Measurements from ENCODE around the gene TTC28. TPM values are rescaled to one million over a fixed set of nuclear protein-coding genes. Genes with fewer than 3 reads are reported as not detected.
"Not testable (repeated sequence)": the region's sequence is repeated elsewhere in the genome, so short reads cannot be mapped to it uniquely, and the experiment has no call there.

The TTC28 gene
- total RNA-seq, 2 donors from 2014 or later: 5.7 to 6.0 TPM

GRCh38 chr22:28237783-28238182 is 441.9 kb downstream of the TTC28 start:
- ATAC-seq (no peak), DNase-seq (ENCODE audit: low spot score) (no peak)
- H3K36me3 Mint-ChIP-seq: no peaks in the 10 kb centered on the region
- H3K9me3 Mint-ChIP-seq: no peaks in the 10 kb centered on the region
- no peaks in the 10 kb centered on the region for H3K4me1 Mint-ChIP-seq (ENCODE audit: low read depth in 2 of 2)
- H3K4me3 Mint-ChIP-seq: no peak overlapping the region
- no peak overlapping the region for H3K27ac Mint-ChIP-seq
- peaks cover 11 to 33% of the 10 kb centered on the region in 2 donors for H3K27me3 Mint-ChIP-seq

GRCh38 chr22:28237112-28237511 is 442.5 kb downstream of the TTC28 start:
- Mint-ChIP-seq H3K9me3 (no peaks in the 10 kb centered on the region), H3K4me3 (no peak overlapping the region), H3K36me3 (no peaks in the 10 kb centered on the region), H3K27me3 (peaks cover 11 to 39% of the 10 kb centered on the region in 2 donors), H3K4me1 (ENCODE audit: low read depth in 2 of 2) (no peaks in the 10 kb centered on the region), H3K27ac (no peak overlapping the region)
- ATAC-seq (no peak), DNase-seq (ENCODE audit: low spot score) (no peak)

- ATAC-seq (no peak), DNase-seq (ENCODE audit: low spot score) (no peak)
- Mint-ChIP-seq H3K27me3 (peaks cover 9 to 35% of the 10 kb centered on the region in 2 donors), H3K4me1 (ENCODE audit: low read depth in 2 of 2) (no peaks in the 10 kb centered on the region), H3K4me3 (no peak overlapping the region), H3K36me3 (no peaks in the 10 kb centered on the region), H3K27ac (no peak overlapping the region), H3K9me3 (no peaks in the 10 kb centered on the region)
These were observed 447.4 kb downstream of the TTC28 start for GRCh38 chr22:28232204-28232603.

GRCh38 chr22:28231441-28231840 is 448.2 kb downstream of the TTC28 start:
- Mint-ChIP-seq H3K36me3 (no peaks in the 10 kb centered on the region), H3K4me1 (ENCODE audit: low read depth in 2 of 2) (no peaks in the 10 kb centered on the region), H3K4me3 (no peak overlapping the region), H3K27me3 (peaks cover 9 to 30% of the 10 kb centered on the region in 2 donors), H3K27ac (no peak overlapping the region), H3K9me3 (no peaks in the 10 kb centered on the region)
- DNase-seq (ENCODE audit: low spot score): no peak
- ATAC-seq: no peak

- no peak for DNase-seq (ENCODE audit: low spot score)
- no peak for ATAC-seq
- Mint-ChIP-seq H3K9me3 (no peaks in the 10 kb centered on the region), H3K27ac (no peak overlapping the region), H3K36me3 (no peaks in the 10 kb centered on the region), H3K4me3 (no peak overlapping the region), H3K27me3 (peaks cover 11 to 30% of the 10 kb centered on the region in 2 donors), H3K4me1 (ENCODE audit: low read depth in 2 of 2) (no peaks in the 10 kb centered on the region)
These were observed 449.0 kb downstream of the TTC28 start for GRCh38 chr22:28230671-28231070.

GRCh38 chr22:28229566-28230485 is 449.8 kb downstream of the TTC28 start:
- no peak overlapping the region for H3K4me3 Mint-ChIP-seq
- H3K4me1 Mint-ChIP-seq (ENCODE audit: low read depth in 2 of 2): no peaks in the 10 kb centered on the region
- no peak overlapping the region for H3K27ac Mint-ChIP-seq
- no peaks in the 10 kb centered on the region for H3K36me3 Mint-ChIP-seq
- no peaks in the 10 kb centered on the region for H3K9me3 Mint-ChIP-seq
- ATAC-seq: no peak
- H3K27me3 Mint-ChIP-seq: peaks cover 11 to 30% of the 10 kb centered on the region in 2 donors
- DNase-seq (ENCODE audit: low spot score): no peak

GRCh38 chr22:28223826-28224225 is 455.8 kb downstream of the TTC28 start:
- Mint-ChIP-seq H3K9me3 (no peaks in the 10 kb centered on the region), H3K4me1 (ENCODE audit: low read depth in 2 of 2) (no peaks in the 10 kb centered on the region), H3K4me3 (no peak overlapping the region), H3K36me3 (no peaks in the 10 kb centered on the region), H3K27ac (no peak overlapping the region), H3K27me3 (peaks cover 5 to 7% of the 10 kb centered on the region in 2 donors)
- ATAC-seq (no peak), DNase-seq (ENCODE audit: low spot score) (no peak)

GRCh38 chr22:28222976-28223745 is 456.5 kb downstream of the TTC28 start:
- Mint-ChIP-seq H3K9me3 (no peaks in the 10 kb centered on the region), H3K27ac (no peak overlapping the region), H3K4me3 (no peak overlapping the region), H3K4me1 (ENCODE audit: low read depth in 2 of 2) (no peaks in the 10 kb centered on the region), H3K36me3 (no peaks in the 10 kb centered on the region), H3K27me3 (peaks cover 5 to 6% of the 10 kb centered on the region in 2 donors)
- DNase-seq (ENCODE audit: low spot score): no peak
- no peak for ATAC-seq

- DNase-seq (ENCODE audit: low spot score): no peak
- no peaks in the 10 kb centered on the region for H3K36me3 Mint-ChIP-seq
These were observed 457.1 kb downstream of the TTC28 start for GRCh38 chr22:28222571-28222970.

GRCh38 chr22:28222052-28222451 is 457.6 kb downstream of the TTC28 start:
- no peak overlapping the region for H3K27ac Mint-ChIP-seq
- no peaks in the 10 kb centered on the region for H3K4me1 Mint-ChIP-seq (ENCODE audit: low read depth in 2 of 2)
- ATAC-seq: no peak

More at GRCh38 chr22:28222571-28222970, 457.1 kb downstream of the TTC28 start:
- no peak for ATAC-seq
- H3K4me3 Mint-ChIP-seq: no peak overlapping the region
- H3K27ac Mint-ChIP-seq: no peak overlapping the region
- H3K4me1 Mint-ChIP-seq (ENCODE audit: low read depth in 2 of 2): no peaks in the 10 kb centered on the region
- H3K27me3 Mint-ChIP-seq: peaks cover 0 to 2% of the 10 kb centered on the region in 2 donors
- H3K9me3 Mint-ChIP-seq: no peaks in the 10 kb centered on the region

GRCh38 chr22:28220626-28221363 is 458.8 kb downstream of the TTC28 start:
- Mint-ChIP-seq H3K9me3 (no peaks in the 10 kb centered on the region), H3K4me3 (no peak overlapping the region), H3K27ac (no peak overlapping the region), H3K27me3 (no peaks in the 10 kb centered on the region), H3K4me1 (ENCODE audit: low read depth in 2 of 2) (no peaks in the 10 kb centered on the region), H3K36me3 (no peaks in the 10 kb centered on the region)
- DNase-seq (ENCODE audit: low spot score) (no peak), ATAC-seq (no peak)

More at GRCh38 chr22:28222052-28222451, 457.6 kb downstream of the TTC28 start:
- Mint-ChIP-seq H3K4me3 (no peak overlapping the region), H3K9me3 (no peaks in the 10 kb centered on the region), H3K36me3 (no peaks in the 10 kb centered on the region), H3K27me3 (peaks cover 0 to 2% of the 10 kb centered on the region in 2 donors)
- no peak for DNase-seq (ENCODE audit: low spot score)

GRCh38 chr22:28217277-28217676 is 462.4 kb downstream of the TTC28 start:
- Mint-ChIP-seq H3K9me3 (no peaks in the 10 kb centered on the region), H3K4me3 (no peak overlapping the region), H3K36me3 (no peaks in the 10 kb centered on the region), H3K27ac (no peak overlapping the region), H3K27me3 (peaks cover under 1 to 5% of the 10 kb centered on the region in 2 donors), H3K4me1 (ENCODE audit: low read depth in 2 of 2) (no peaks in the 10 kb centered on the region)
- ATAC-seq (no peak), DNase-seq (ENCODE audit: low spot score) (no peak)

GRCh38 chr22:28214750-28215149 is 464.9 kb downstream of the TTC28 start:
- not testable (repeated sequence) for ATAC-seq; H3K4me1 Mint-ChIP-seq (ENCODE audit: low read depth in 2 of 2); H3K27ac Mint-ChIP-seq; H3K4me3 Mint-ChIP-seq; DNase-seq (ENCODE audit: low spot score); H3K9me3 Mint-ChIP-seq
- peaks cover 12% of the 10 kb centered on the region for H3K36me3 Mint-ChIP-seq
- peaks cover 11 to 18% of the 10 kb centered on the region in 2 donors for H3K27me3 Mint-ChIP-seq
